ENCODE measurements around the gene A2ML1.

The A2ML1 gene

GRCh38 chr12:8867009-8867408 is 44.6 kb downstream of the A2ML1 start (continued):
- no peak for TF ChIP-seq ZFP3 (CRISPR knock-in tag; IDR thresholded peaks at IDR 0.05)
- no peak for TF ChIP-seq PATZ1 (CRISPR knock-in tag; IDR thresholded peaks at IDR 0.05; ENCODE audit: borderline replicate concordance)

GRCh38 chr12:8867786-8868185 is 45.4 kb downstream of the A2ML1 start:
- no peak for TF ChIP-seq GLIS3 (CRISPR knock-in tag; IDR thresholded peaks at IDR 0.05)
- no peak for TF ChIP-seq TOX (CRISPR knock-in tag; IDR thresholded peaks at IDR 0.05; ENCODE audit: borderline replicate concordance)
- TF ChIP-seq ZNF70 (CRISPR knock-in tag; IDR thresholded peaks at IDR 0.05), result no peak
- no peak for TF ChIP-seq TCF4 (CRISPR knock-in tag; IDR thresholded peaks at IDR 0.05; ENCODE audit: borderline replicate concordance)
- ATAC-seq, result no peak

- ATAC-seq, result no peak
- TF ChIP-seq BACH2 (CRISPR knock-in tag; IDR thresholded peaks at IDR 0.05; ENCODE audit: borderline replicate concordance), result no peak
- TF ChIP-seq PPARA (CRISPR knock-in tag; IDR thresholded peaks at IDR 0.05; ENCODE audit: borderline replicate concordance), result no peak
- TF ChIP-seq, protein P1, sequence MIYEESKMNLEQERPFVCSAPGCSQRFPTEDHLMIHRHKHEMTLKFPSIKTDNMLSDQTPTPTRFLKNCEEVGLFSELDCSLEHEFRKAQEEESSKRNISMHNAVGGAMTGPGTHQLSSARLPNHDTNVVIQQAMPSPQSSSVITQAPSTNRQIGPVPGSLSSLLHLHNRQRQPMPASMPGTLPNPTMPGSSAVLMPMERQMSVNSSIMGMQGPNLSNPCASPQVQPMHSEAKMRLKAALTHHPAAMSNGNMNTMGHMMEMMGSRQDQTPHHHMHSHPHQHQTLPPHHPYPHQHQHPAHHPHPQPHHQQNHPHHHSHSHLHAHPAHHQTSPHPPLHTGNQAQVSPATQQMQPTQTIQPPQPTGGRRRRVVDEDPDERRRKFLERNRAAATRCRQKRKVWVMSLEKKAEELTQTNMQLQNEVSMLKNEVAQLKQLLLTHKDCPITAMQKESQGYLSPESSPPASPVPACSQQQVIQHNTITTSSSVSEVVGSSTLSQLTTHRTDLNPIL (CRISPR knock-in tag; IDR thresholded peaks at IDR 0.05; ENCODE audit: low read depth), result no peak
Observed at GRCh38 chr12:8870586-8870985, 48.2 kb downstream of the A2ML1 start.

- no peak for TF ChIP-seq CSDC2 (CRISPR knock-in tag; IDR thresholded peaks at IDR 0.05)
- ATAC-seq, result no peak
Observed at GRCh38 chr12:8871068-8871467, 48.6 kb downstream of the A2ML1 start.

GRCh38 chr12:8876887-8877286 is 54.5 kb downstream of the A2ML1 start:
- ATAC-seq, result no peak
- TF ChIP-seq SNAI2 (CRISPR knock-in tag; IDR thresholded peaks at IDR 0.05), result no peak
- no peak for TF ChIP-seq ZFP3 (CRISPR knock-in tag; IDR thresholded peaks at IDR 0.05)
- TF ChIP-seq ZC3H10 (CRISPR knock-in tag; IDR thresholded peaks at IDR 0.05), result no peak
- TF ChIP-seq CSRNP3 (CRISPR knock-in tag; IDR thresholded peaks at IDR 0.05), result no peak
- no peak for TF ChIP-seq ZNF8 (CRISPR knock-in tag; IDR thresholded peaks at IDR 0.05)
- TF ChIP-seq ARNTL (CRISPR knock-in tag; IDR thresholded peaks at IDR 0.05; ENCODE audit: borderline replicate concordance, low read depth), result no peak
- TF ChIP-seq, protein P2, sequence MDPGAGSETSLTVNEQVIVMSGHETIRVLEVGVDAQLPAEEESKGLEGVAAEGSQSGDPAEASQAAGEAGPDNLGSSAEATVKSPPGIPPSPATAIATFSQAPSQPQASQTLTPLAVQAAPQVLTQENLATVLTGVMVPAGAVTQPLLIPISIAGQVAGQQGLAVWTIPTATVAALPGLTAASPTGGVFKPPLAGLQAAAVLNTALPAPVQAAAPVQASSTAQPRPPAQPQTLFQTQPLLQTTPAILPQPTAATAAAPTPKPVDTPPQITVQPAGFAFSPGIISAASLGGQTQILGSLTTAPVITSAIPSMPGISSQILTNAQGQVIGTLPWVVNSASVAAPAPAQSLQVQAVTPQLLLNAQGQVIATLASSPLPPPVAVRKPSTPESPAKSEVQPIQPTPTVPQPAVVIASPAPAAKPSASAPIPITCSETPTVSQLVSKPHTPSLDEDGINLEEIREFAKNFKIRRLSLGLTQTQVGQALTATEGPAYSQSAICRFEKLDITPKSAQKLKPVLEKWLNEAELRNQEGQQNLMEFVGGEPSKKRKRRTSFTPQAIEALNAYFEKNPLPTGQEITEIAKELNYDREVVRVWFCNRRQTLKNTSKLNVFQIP (CRISPR knock-in tag; IDR thresholded peaks at IDR 0.05; ENCODE audit: borderline replicate concordance, low read depth), result no peak
- TF ChIP-seq BACH2 (CRISPR knock-in tag; IDR thresholded peaks at IDR 0.05; ENCODE audit: borderline replicate concordance), result no peak
- TF ChIP-seq PATZ1 (CRISPR knock-in tag; IDR thresholded peaks at IDR 0.05; ENCODE audit: borderline replicate concordance), result no peak
- TF ChIP-seq CSDC2 (CRISPR knock-in tag; IDR thresholded peaks at IDR 0.05), result no peak
- TF ChIP-seq, protein P1 (CRISPR knock-in tag; IDR thresholded peaks at IDR 0.05; ENCODE audit: low read depth), result no peak
- no peak for TF ChIP-seq ISL1 (CRISPR knock-in tag; IDR thresholded peaks at IDR 0.05)
- no peak for TF ChIP-seq ZFP30 (CRISPR knock-in tag; IDR thresholded peaks at IDR 0.05)
- no peak for TF ChIP-seq ZNF70 (CRISPR knock-in tag; IDR thresholded peaks at IDR 0.05)
- no peak for TF ChIP-seq ZNF565 (CRISPR knock-in tag; conservative IDR thresholded peaks at IDR 0.05; ENCODE audit: low read depth)
- no peak for TF ChIP-seq RARB (CRISPR knock-in tag; IDR thresholded peaks at IDR 0.05)
- no peak for TF ChIP-seq OSR1 (CRISPR knock-in tag; IDR thresholded peaks at IDR 0.05)

All from SK-N-SH treated with all-trans-retinoic acid at 6 μM for 48 hours (cell line).